Stimulated activated CD8-positive, alpha-beta memory T cell treated with anti-CD3 and anti-CD28 coated beads, Interleukin-12 subunit alpha, Interleukin-12 subunit beta, amount 100 ng/mL, for 1 hour (primary cell): Measurements from ENCODE around the gene MZF1.

Experiments used
- DNase-seq: peaks from one replicate; pipeline ENCODE4 v3.0.0-alpha.2; 2020; ENCODE audit warnings: low read depth

MZF1 gene

GRCh38 chr19:58570770-58571574 is 2.2 kb downstream of the MZF1 start:
- no peak for DNase-seq

- no peak for DNase-seq
Observed at GRCh38 chr19:58569943-58570670, 3.0 kb downstream of the MZF1 start.

- no peak for DNase-seq
Observed at GRCh38 chr19:58569191-58569942, 3.8 kb downstream of the MZF1 start.

- no peak for DNase-seq
Observed at GRCh38 chr19:58568453-58569130, 4.5 kb downstream of the MZF1 start.

GRCh38 chr19:58566989-58567388 is 6.1 kb downstream of the MZF1 start:
- no peak for DNase-seq

GRCh38 chr19:58563823-58564222 is 9.3 kb downstream of the MZF1 start:
- no peak for DNase-seq

GRCh38 chr19:58563034-58563573 is 10.0 kb downstream of the MZF1 start:
- DNase-seq = no peak

GRCh38 chr19:58562122-58563033 is 10.8 kb downstream of the MZF1 start:
- no peak for DNase-seq

GRCh38 chr19:58561373-58562121 is 11.6 kb downstream of the MZF1 start:
- DNase-seq = no peak

- DNase-seq = no peak
Observed at GRCh38 chr19:58560921-58561320, 12.2 kb downstream of the MZF1 start.

- DNase-seq = no peak
Observed at GRCh38 chr19:58560007-58560887, 12.9 kb downstream of the MZF1 start.

- DNase-seq = peak; percentile 51
Observed at GRCh38 chr19:58559275-58560006, 13.7 kb downstream of the MZF1 start.

- DNase-seq = peak; percentile 99
Observed at GRCh38 chr19:58558623-58559274, 14.4 kb downstream of the MZF1 start.

- DNase-seq = no peak
Observed at GRCh38 chr19:58558066-58558622, 15.0 kb downstream of the MZF1 start, which contains the start of gene UBE2M. Gene UBE2M (minus strand): TSS chr19:58558611. CDS start chr19:58558381, 230 bp downstream.

GRCh38 chr19:58557221-58558065 is 15.7 kb downstream of the MZF1 start:
- DNase-seq = no peak

GRCh38 chr19:58556622-58557220 is 16.4 kb downstream of the MZF1 start:
- no peak for DNase-seq
